ENCODE results near the gene IL1RAPL1.

IL1RAPL1 gene

GRCh38 chrX:29547877-29548276, 960.6 kb downstream of the IL1RAPL1 start:
- no peak for DNase-seq

DNA sequence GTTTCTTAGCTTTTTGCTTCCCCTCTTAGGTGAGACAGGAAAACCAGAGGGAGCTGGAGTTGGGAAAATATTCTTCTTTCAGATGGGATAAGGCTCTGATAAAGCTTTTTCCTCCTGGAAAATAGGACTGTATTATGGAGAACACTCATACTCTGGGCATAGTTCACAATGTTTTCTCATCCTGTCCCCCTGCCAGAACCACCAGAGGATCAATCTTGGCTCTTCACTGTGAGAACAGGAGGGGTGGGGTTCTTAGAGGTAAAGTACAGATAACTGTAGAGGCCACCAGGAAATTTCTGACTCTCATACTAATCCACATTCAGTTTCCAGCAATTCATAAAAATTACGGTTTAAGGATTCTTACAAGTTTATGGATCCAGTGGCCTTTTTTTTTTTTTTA, 966.3 kb downstream of the IL1RAPL1 start:
- no peak for DNase-seq

- DNase-seq: no peak
These were observed 968.3 kb downstream of the IL1RAPL1 start for GRCh38 chrX:29555465-29556091.

DNA sequence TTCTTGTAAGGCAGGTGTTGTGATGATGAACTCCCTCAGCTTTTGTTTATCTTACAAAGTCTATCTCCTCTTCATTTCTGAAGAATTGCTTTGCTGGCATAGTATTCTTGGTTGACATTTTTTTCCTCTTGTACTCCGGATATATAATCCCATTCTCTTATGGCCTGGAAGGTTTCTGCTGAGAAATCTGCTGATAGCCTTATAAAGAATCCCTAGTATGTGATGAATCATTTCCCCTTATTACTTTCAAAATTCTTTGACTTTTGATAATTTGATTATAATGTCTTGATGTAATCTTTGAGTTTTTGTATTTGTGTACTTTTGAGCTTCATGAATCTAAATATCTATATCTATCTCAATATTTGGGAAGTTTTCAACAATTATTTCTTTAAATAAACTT, 972.8 kb downstream of the IL1RAPL1 start:
- DNase-seq: no peak

DNA sequence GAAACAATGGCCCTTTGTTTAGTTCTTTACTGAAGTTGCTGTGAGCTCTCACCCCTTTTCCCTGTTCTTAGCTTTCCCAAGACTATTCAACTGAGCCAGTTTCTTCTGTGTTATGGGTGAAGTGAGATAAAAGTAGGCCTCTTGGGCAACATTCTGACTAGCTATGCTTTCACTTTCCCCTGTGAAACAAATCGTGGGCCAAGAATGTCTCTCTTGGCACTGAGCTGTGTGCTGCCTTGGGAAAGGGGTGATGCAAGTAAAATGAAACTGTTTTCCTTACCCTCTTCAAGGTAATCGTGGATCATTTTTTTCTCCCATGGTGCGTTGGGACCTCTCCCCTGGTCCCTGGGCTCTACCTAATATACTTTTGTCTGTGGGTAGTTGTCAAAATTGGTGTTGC, 974.2 kb downstream of the IL1RAPL1 start:
- no peak for DNase-seq

- no peak for DNase-seq
These were observed 993.3 kb downstream of the IL1RAPL1 start for GRCh38 chrX:29580560-29580959.

- DNase-seq: no peak
These were observed 994.0 kb downstream of the IL1RAPL1 start for GRCh38 chrX:29581223-29581622.

DNA sequence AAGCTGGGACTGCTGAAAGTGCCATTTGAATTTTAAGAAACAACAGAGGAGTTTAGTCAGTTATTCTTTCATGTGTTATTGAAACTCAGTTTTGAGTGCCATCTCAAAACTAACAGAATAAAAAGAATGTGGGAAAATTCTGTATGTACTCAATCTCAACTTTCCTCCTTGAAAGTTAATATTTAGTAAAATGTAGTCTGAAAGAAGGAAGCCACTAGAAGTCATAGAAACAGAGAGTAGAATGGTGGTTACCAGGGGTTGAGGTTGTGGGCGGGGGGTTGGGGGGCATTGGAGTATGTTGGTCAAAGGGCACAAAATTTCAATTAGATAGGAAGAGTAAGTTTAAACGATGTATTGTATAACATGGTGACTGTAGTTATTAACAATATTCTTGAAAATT, 999.9 kb downstream of the IL1RAPL1 start:
- DNase-seq: no peak

DNA sequence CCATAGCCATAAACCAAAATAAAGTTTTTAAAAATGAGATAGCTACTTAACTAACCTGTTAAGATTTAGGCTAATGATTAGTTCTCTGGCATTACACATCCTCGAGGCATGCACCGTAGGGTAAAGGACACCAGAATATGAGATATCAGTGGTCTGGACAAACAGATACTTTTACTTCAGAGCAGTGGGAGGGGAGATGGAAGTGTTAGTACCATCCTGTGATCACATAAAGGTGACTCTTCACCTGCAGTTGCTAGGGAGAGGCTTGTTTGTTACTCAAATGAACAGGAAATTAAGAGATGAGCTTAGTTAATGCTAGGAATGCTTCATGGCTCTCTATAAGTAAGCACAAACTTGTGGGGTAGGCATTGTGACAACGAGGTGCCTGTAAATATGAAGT, 1003.7 kb downstream of the IL1RAPL1 start:
- DNase-seq: no peak

GRCh38 chrX:29604381-29604780, 1017.1 kb downstream of the IL1RAPL1 start:
- no peak for DNase-seq

DNA sequence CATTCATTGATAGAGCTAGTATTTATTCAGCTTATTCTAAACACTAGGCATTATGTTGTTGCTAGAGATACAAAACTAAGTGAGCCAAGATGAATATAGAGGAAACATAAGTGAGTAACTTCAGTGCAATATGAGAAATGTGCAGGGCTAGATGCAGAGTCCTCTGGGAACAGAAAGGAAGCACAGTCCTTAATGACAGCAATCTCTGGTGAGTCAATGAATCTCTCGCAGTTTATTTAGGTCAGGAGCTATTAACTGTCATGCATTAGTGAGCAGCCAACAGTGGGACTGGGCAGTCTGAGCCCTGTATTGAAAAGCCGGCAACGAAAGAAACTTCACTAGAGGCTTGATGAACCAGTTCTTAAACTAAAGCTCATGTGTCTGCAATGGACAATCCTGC, 1030.0 kb downstream of the IL1RAPL1 start:
- no peak for DNase-seq

- no peak for DNase-seq
These were observed 1030.5 kb downstream of the IL1RAPL1 start for GRCh38 chrX:29617725-29618124.

DNA sequence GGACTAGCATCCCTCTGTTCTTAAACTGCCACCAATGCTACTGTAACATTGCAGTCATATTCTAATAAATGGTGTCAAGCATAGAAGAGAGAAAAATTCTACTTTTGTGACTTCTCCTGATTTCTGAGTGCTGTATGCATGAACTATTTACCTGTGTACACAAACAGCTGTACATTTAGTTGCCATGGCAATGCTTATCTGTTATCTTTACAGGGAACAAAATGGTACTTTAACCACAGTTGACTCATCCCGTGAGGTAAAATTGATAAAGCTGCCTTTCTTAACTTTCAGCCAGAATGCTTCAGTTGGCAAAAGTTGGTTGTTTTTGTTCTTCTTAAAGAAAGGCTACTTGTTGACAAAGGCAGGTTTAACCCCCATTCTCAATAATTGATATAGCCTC, 1040.6 kb downstream of the IL1RAPL1 start:
- DNase-seq: no peak

GRCh38 chrX:29634516-29634915, 1047.3 kb downstream of the IL1RAPL1 start:
- no peak for DNase-seq

- no peak for DNase-seq
These were observed 1049.1 kb downstream of the IL1RAPL1 start for GRCh38 chrX:29636331-29636730.

DNA sequence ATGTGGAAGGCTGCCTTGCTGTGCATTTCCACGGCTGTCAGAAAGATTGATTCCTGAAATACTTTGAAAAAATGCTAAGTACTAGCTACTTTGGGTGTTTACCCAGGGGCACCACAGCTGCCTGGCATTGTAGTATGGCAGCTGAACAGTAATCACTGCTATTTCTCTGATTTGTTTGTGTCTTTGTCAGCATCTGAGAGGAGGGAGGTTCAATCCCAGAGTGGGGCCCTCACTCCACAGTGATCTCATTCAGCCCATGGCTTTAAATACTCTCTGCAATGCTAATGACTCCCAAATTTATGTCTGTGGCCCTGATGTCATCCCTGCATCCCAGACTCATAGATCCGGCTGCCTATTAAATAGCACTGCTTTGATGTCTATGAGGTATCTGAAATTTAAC, 1052.9 kb downstream of the IL1RAPL1 start:
- no peak for DNase-seq

DNA sequence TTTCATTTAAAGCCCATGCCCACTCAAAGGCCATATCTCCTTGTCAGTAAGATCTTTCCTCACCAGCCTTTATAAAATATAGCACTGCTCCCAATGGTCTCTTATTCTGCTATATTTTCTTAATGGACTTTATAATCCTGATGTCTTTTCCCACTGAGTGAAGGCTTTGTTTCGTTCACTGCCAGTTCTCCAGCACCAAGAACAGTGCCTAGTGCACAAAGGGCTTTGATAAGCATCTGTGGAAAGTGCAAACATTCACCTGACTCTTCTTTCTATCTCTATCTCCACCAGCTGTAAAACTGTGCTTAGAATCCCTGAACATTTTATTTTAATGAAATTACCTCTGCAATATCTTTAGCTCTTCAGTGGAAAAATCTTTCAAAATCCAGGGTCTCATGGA, 1054.2 kb downstream of the IL1RAPL1 start:
- no peak for DNase-seq

GRCh38 chrX:29643181-29643580, 1055.9 kb downstream of the IL1RAPL1 start:
- no peak for DNase-seq

DNA sequence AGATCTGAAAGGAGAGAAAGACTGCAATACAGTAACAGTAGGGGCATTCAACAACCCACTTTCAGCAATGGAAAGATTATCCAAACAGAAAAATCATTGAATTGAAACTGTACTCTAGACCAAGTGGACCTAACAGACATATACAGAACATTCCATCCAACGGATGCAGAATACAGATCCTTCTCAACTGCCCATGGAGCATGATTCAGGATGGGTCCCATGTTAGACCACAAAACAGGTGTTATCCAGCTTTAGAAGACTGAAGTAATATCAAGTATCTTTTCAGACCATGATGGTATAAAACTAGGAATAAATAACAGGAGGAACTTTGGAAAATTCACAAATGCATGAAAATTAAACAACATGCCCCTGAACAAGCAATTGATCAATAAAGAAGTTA, 1060.9 kb downstream of the IL1RAPL1 start:
- no peak for DNase-seq

- no peak for DNase-seq
These were observed 1065.2 kb downstream of the IL1RAPL1 start for GRCh38 chrX:29652484-29652883.

GRCh38 chrX:29653721-29654120, 1066.5 kb downstream of the IL1RAPL1 start:
- no peak for DNase-seq

DNA sequence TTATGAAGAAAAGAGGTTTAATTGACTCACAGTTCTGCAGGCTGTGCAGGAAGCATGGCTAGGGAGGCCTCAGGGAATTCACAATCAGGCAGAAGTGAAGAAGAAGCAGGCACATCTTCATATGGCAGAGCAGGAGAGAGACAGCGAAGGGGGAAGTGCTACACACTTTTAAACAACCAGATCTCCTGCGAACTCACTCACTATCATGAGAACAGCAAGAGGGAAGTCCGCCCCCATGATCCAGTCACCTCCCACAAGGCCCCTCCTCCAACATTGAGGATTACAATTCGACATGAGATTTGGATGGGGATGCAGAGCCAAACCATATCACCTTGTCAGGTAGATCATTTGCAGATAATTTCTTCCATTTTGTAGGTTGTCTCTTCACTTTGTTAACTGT, 1072.7 kb downstream of the IL1RAPL1 start:
- DNase-seq: no peak

- no peak for DNase-seq
These were observed 1074.0 kb downstream of the IL1RAPL1 start for GRCh38 chrX:29661290-29661689.

DNA sequence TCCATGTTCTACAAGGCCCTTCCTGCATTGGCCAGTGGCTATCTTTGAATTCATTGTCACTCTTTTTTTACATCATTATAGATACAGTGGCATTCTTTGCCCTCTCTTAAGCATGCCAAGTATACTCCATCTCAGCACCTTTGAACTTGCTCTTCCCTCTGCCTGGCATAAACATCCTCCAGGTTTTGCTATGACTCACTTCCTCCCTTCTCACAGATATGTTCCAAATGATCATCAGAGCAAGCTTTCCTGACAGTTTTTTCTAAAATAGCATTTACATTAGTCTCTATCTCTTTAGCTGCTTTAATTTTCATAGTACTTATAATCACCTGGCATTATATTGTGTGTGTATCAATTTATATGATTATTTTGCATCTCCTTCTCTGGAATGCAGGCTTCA, 1074.9 kb downstream of the IL1RAPL1 start:
- DNase-seq: no peak

DNA sequence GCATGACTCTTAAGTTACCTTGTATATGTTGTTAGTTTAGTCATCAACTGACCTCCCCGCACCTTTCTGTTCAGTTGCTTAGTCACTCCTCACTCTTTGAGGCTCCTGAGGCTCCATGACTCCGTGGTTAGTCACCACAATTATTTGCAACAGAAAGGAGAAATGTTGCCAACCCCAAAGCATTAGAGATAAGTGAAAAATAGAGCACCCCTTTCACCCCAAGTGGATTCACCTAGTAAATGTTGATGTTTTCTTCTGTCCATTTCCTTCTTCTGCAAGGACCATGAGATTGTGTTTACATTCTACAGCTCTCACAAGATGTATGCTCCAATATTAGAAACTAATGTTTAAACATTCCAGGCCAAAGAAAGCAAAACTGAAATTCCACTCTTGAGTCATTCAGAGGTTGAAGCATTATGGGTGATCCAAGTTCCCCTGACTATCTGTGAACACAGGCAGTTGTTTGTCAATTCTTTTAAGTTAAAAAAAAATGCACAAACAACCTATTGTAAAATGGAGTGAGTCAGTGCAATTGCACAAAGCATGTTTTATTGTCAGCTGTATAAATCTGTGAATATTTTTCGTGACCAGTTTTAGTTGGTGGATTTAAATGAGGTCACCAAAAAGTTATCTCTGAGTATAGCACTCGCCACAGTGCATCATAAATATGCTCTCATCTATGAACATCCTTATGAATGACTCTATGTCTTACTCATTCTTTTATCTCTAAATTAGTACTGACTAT, 1075.7 kb downstream of the IL1RAPL1 start:
- DNase-seq: no peak
